SK-N-SH treated with all-trans-retinoic acid at 6 μM for 48 hours (cell line): ENCODE measurements around the gene NIPA2.

Experiments
- ATAC-seq: fragments of 200-7000 bp; cut with Tn5 transposase; 3 replicates; pipeline ENCODE4 v1.9.1; 2020; ENCODE audit warnings: mild to moderate bottlenecking, moderate library complexity
- ARNTL ChIP-seq: fragments of 450-650 bp; formaldehyde crosslinking; IDR thresholded peaks from 2 replicates; pipeline ENCODE4 v1.5.0; 2020; ENCODE audit warnings: low read depth, mild to moderate bottlenecking, moderate library complexity, borderline replicate concordance
- BACH2 ChIP-seq: fragments of 250-450 bp; sonication (Bioruptor Pico); IDR thresholded peaks from 2 replicates; pipeline ENCODE4 v1.9.0; 2021; ENCODE audit warnings: mild to moderate bottlenecking, borderline replicate concordance
- CREB5 ChIP-seq: fragments of 250-450 bp; sonication (Bioruptor Pico); IDR thresholded peaks from 2 replicates; pipeline ENCODE4 v1.5.1; 2020; ENCODE audit warnings: low read depth, mild to moderate bottlenecking, moderate library complexity
- CSRNP3 ChIP-seq: fragments of 250-450 bp; sonication (Bioruptor Pico); IDR thresholded peaks from 2 replicates; pipeline ENCODE4 v1.5.1; 2021; ENCODE audit warnings: mild to moderate bottlenecking, moderate library complexity
- ESRRG ChIP-seq: fragments of 250-450 bp; sonication (Bioruptor Pico); IDR thresholded peaks from 2 replicates; pipeline ENCODE4 v1.6.1; 2021; ENCODE audit warnings: mild to moderate bottlenecking
- GLIS3 ChIP-seq: fragments of 250-450 bp; sonication (Bioruptor Pico); IDR thresholded peaks from 2 replicates; pipeline ENCODE4 v1.5.0; 2020; ENCODE audit warnings: mild to moderate bottlenecking, moderate library complexity
- ISL1 ChIP-seq: fragments of 250-450 bp; sonication (Bioruptor Pico); IDR thresholded peaks from 2 replicates; pipeline ENCODE4 v2.1.2; 2022; ENCODE audit warnings: mild to moderate bottlenecking, moderate library complexity
- OSR1 ChIP-seq: fragments of 250-450 bp; sonication (Bioruptor Pico); IDR thresholded peaks from 2 replicates; pipeline ENCODE4 v1.8.0; 2022; ENCODE audit warnings: moderate library complexity, mild to moderate bottlenecking, inconsistent platforms
- PATZ1 ChIP-seq: fragments of 250-450 bp; sonication (Bioruptor Pico); IDR thresholded peaks from 2 replicates; pipeline ENCODE4 v1.8.0; 2020; ENCODE audit warnings: mild to moderate bottlenecking, moderate library complexity, borderline replicate concordance
- POU6F1 ChIP-seq: fragments of 250-450 bp; sonication (Bioruptor Pico); IDR thresholded peaks from 2 replicates; pipeline ENCODE4 v1.8.0; 2021; ENCODE audit warnings: low read depth, mild to moderate bottlenecking, moderate library complexity, borderline replicate concordance
- PPARA ChIP-seq: fragments of 250-450 bp; sonication (Bioruptor Pico); IDR thresholded peaks from 2 replicates; pipeline ENCODE4 v1.5.0; 2020; ENCODE audit warnings: mild to moderate bottlenecking, borderline replicate concordance
- RARB ChIP-seq: fragments of 250-450 bp; sonication (Bioruptor Pico); IDR thresholded peaks from 2 replicates; pipeline ENCODE4 v1.8.0; 2021; ENCODE audit warnings: mild to moderate bottlenecking, moderate library complexity
- SNAI2 ChIP-seq: fragments of 250-450 bp; sonication (Bioruptor Pico); IDR thresholded peaks from 2 replicates; pipeline ENCODE4 v1.5.0; 2020; ENCODE audit warnings: mild to moderate bottlenecking, moderate library complexity
- TCF4 ChIP-seq: fragments of 250-450 bp; sonication (Bioruptor Pico); IDR thresholded peaks from 2 replicates; pipeline ENCODE4 v1.8.0; 2021; ENCODE audit warnings: mild to moderate bottlenecking, moderate library complexity, borderline replicate concordance
- TSHZ2 ChIP-seq: fragments of 250-450 bp; sonication (Bioruptor Pico); IDR thresholded peaks from 2 replicates; pipeline ENCODE4 v1.5.0; 2020; ENCODE audit warnings: mild to moderate bottlenecking, moderate library complexity
- ZC3H10 ChIP-seq: fragments of 250-450 bp; sonication (Bioruptor Pico); IDR thresholded peaks from 2 replicates; pipeline ENCODE4 v1.5.1; 2021; ENCODE audit warnings: mild to moderate bottlenecking, moderate library complexity
- ZFP3 ChIP-seq: fragments of 250-450 bp; sonication (Bioruptor Pico); IDR thresholded peaks from 2 replicates; pipeline ENCODE4 v1.5.0; 2020; ENCODE audit warnings: mild to moderate bottlenecking, moderate library complexity
- ZNF565 ChIP-seq: fragments of 450-650 bp; formaldehyde crosslinking; conservative IDR thresholded peaks from 2 replicates; pipeline ENCODE4 v1.5.0; 2020; ENCODE audit warnings: low read depth, mild to moderate bottlenecking, moderate library complexity
- ZNF70 ChIP-seq: fragments of 450-650 bp; formaldehyde crosslinking; IDR thresholded peaks from 2 replicates; pipeline ENCODE4 v1.5.0; 2020; ENCODE audit warnings: mild to moderate bottlenecking, moderate library complexity
- ZNF8 ChIP-seq: fragments of 450-650 bp; formaldehyde crosslinking; IDR thresholded peaks from 2 replicates; pipeline ENCODE4 v1.5.0; 2020; ENCODE audit warnings: mild to moderate bottlenecking, moderate library complexity

Gene NIPA2

GRCh38 chr15:22850055-22850454, 11.6 kb downstream of the NIPA2 start:
- no peak for ATAC-seq
- TF ChIP-seq ZFP3 (no peak), PATZ1 (CRISPR knock-in tag) (no peak), BACH2 (CRISPR knock-in tag) (no peak), GLIS3 (CRISPR knock-in tag) (no peak), ESRRG (CRISPR knock-in tag) (no peak), ZNF8 (CRISPR knock-in tag) (no peak), ISL1 (CRISPR knock-in tag) (no peak), PPARA (no peak), TSHZ2 (CRISPR knock-in tag) (no peak), ARNTL (no peak)

- ATAC-seq = no peak
- TF ChIP-seq ZNF70 (CRISPR knock-in tag) = no peak
- no peak for TF ChIP-seq SNAI2 (CRISPR knock-in tag)
- TF ChIP-seq TCF4 (CRISPR knock-in tag) = no peak
- no peak for TF ChIP-seq GLIS3 (CRISPR knock-in tag)
- TF ChIP-seq ISL1 (CRISPR knock-in tag) = no peak
- no peak for TF ChIP-seq ZNF565 (CRISPR knock-in tag)
- no peak for TF ChIP-seq ZNF8 (CRISPR knock-in tag)
- no peak for TF ChIP-seq POU6F1
- TF ChIP-seq RARB (CRISPR knock-in tag) = no peak
These were observed 13.0 kb downstream of the NIPA2 start for GRCh38 chr15:22851513-22851912.

GRCh38 chr15:22855791-22856190, 17.3 kb downstream of the NIPA2 start:
- no peak for ATAC-seq
- TF ChIP-seq ZNF565 (CRISPR knock-in tag) = no peak
- TF ChIP-seq ZC3H10 (CRISPR knock-in tag) = no peak
- no peak for TF ChIP-seq ARNTL
- no peak for TF ChIP-seq OSR1 (CRISPR knock-in tag)
- TF ChIP-seq ESRRG (CRISPR knock-in tag) = no peak
- TF ChIP-seq PATZ1 (CRISPR knock-in tag) = no peak
- TF ChIP-seq GLIS3 (CRISPR knock-in tag) = no peak

GRCh38 chr15:22856659-22857058, 18.2 kb downstream of the NIPA2 start:
- ATAC-seq = no peak
- TF ChIP-seq ZNF8 (CRISPR knock-in tag) (no peak), ZNF565 (CRISPR knock-in tag) (no peak), TCF4 (CRISPR knock-in tag) (no peak), ISL1 (CRISPR knock-in tag) (no peak), SNAI2 (CRISPR knock-in tag) (no peak), ZC3H10 (CRISPR knock-in tag) (no peak)

GRCh38 chr15:22861161-22861560, 22.7 kb downstream of the NIPA2 start:
- TF ChIP-seq ZC3H10 (CRISPR knock-in tag) = no peak
- TF ChIP-seq GLIS3 (CRISPR knock-in tag) = no peak
- TF ChIP-seq ISL1 (CRISPR knock-in tag) = no peak
- TF ChIP-seq CSRNP3 (CRISPR knock-in tag) = no peak
- TF ChIP-seq PPARA = no peak
- no peak for TF ChIP-seq CREB5 (CRISPR knock-in tag)
- no peak for TF ChIP-seq OSR1 (CRISPR knock-in tag)
- no peak for TF ChIP-seq RARB (CRISPR knock-in tag)
- no peak for TF ChIP-seq TCF4 (CRISPR knock-in tag)
- no peak for ATAC-seq
